IPS DF 6.9 (cell line): ENCODE data around the gene POSTN.

Experiments used
- DNase-seq: peaks from one replicate; pipeline ENCODE4 v3.0.0-alpha.2; 2013; ENCODE audit warnings: low read depth, low spot score
- H3K27ac ChIP-seq: one replicate; pipeline ENCODE4 v1.5.1; 2013; ENCODE audit warnings: low read length, control low read depth
- H3K27me3 ChIP-seq: 2 replicates; pipeline ENCODE4 v1.6.1; 2013; ENCODE audit warnings: mild to moderate bottlenecking, low read length; ENCODE audit not compliant: control insufficient read depth, insufficient read depth
- H3K36me3 ChIP-seq: 2 replicates; pipeline ENCODE4 v1.6.1; 2013; ENCODE audit warnings: low read length; ENCODE audit not compliant: control insufficient read depth, insufficient read depth
- H3K4me1 ChIP-seq: 2 replicates; pipeline ENCODE4 v1.6.1; 2013; ENCODE audit warnings: low read length; ENCODE audit not compliant: control insufficient read depth, insufficient read depth
- H3K4me3 ChIP-seq: 2 replicates; pipeline ENCODE4 v1.5.1; 2013; ENCODE audit warnings: mild to moderate bottlenecking, low read length
- H3K9me3 ChIP-seq: 2 replicates; pipeline ENCODE4 v1.6.1; 2013; ENCODE audit warnings: low read length, inconsistent platforms; ENCODE audit not compliant: control insufficient read depth, insufficient read depth
- WGBS: extraction: QIAGEN DNeasy Blood & Tissue Kit; methylation state at CpG from one replicate; pipeline ENCODE4 v1.1.7; 2013; ENCODE audit warnings: mixed read lengths, missing lambda C conversion rate; ENCODE audit not compliant: insufficient read length, insufficient coverage; 5-methylcytosine and 5-hydroxymethylcytosine counted together

POSTN gene

GRCh38 chr13:37618554-37618953 lies 20.0 kb upstream of the POSTN start:
- Histone ChIP-seq H3K27me3 (no peaks in the 10 kb centered on the region), H3K9me3 (no peaks in the 10 kb centered on the region), H3K36me3 (no peaks in the 10 kb centered on the region), H3K4me1 (no peaks in the 10 kb centered on the region), H3K27ac (no peak overlapping the region), H3K4me3 (no peak overlapping the region)
- whole genome bisulfite sequencing, result no CpG with 5 or more reads among the region's 2 CpGs
- DNase-seq, result no peak

- Histone ChIP-seq H3K4me3 (no peak overlapping the region), H3K36me3 (no peaks in the 10 kb centered on the region), H3K4me1 (no peaks in the 10 kb centered on the region), H3K9me3 (no peaks in the 10 kb centered on the region), H3K27me3 (no peaks in the 10 kb centered on the region), H3K27ac (no peak overlapping the region)
- no CpG with 5 or more reads among the region's 1 CpG for WGBS
- DNase-seq, result no peak
These were observed 18.6 kb upstream of the POSTN start for GRCh38 chr13:37617173-37617572.

- Histone ChIP-seq H3K27ac (no peak overlapping the region), H3K27me3 (no peaks in the 10 kb centered on the region), H3K9me3 (no peaks in the 10 kb centered on the region), H3K36me3 (no peaks in the 10 kb centered on the region), H3K4me1 (no peaks in the 10 kb centered on the region), H3K4me3 (no peak overlapping the region)
- no peak for DNase-seq
- whole genome bisulfite sequencing, result no CpG with 5 or more reads among the region's 1 CpG
These were observed 17.6 kb upstream of the POSTN start for GRCh38 chr13:37616131-37616530.

GRCh38 chr13:37615276-37615675 lies 16.7 kb upstream of the POSTN start:
- Histone ChIP-seq H3K9me3 (no peaks in the 10 kb centered on the region), H3K4me1 (no peaks in the 10 kb centered on the region), H3K27ac (no peak overlapping the region), H3K36me3 (no peaks in the 10 kb centered on the region), H3K27me3 (no peaks in the 10 kb centered on the region), H3K4me3 (no peak overlapping the region)
- DNase-seq, result no peak
- no CpG with 5 or more reads among the region's 2 CpGs for WGBS

- H3K27ac ChIP-seq, result no peak overlapping the region
- no peaks in the 10 kb centered on the region for H3K36me3 ChIP-seq
- H3K4me1 ChIP-seq, result no peaks in the 10 kb centered on the region
- no peak for DNase-seq
- no peaks in the 10 kb centered on the region for H3K9me3 ChIP-seq
- no peak overlapping the region for H3K4me3 ChIP-seq
- no peaks in the 10 kb centered on the region for H3K27me3 ChIP-seq
- no CpG with 5 or more reads among the region's 2 CpGs for WGBS
These were observed 15.1 kb upstream of the POSTN start for GRCh38 chr13:37613638-37614037.

- H3K27me3 ChIP-seq, result no peaks in the 10 kb centered on the region
- no peak for DNase-seq
- no peak overlapping the region for H3K4me3 ChIP-seq
- H3K4me1 ChIP-seq, result no peaks in the 10 kb centered on the region
- H3K36me3 ChIP-seq, result no peaks in the 10 kb centered on the region
- no peak overlapping the region for H3K27ac ChIP-seq
- WGBS, result no CpG with 5 or more reads among the region's 3 CpGs
- H3K9me3 ChIP-seq, result no peaks in the 10 kb centered on the region
These were observed 14.7 kb upstream of the POSTN start for GRCh38 chr13:37613236-37613635.

- no peaks in the 10 kb centered on the region for H3K27me3 ChIP-seq
- no peaks in the 10 kb centered on the region for H3K4me1 ChIP-seq
- no CpG with 5 or more reads among the region's 1 CpG for WGBS
- no peak overlapping the region for H3K27ac ChIP-seq
- no peaks in the 10 kb centered on the region for H3K9me3 ChIP-seq
- DNase-seq, result no peak
- no peaks in the 10 kb centered on the region for H3K36me3 ChIP-seq
- H3K4me3 ChIP-seq, result no peak overlapping the region
These were observed 10.3 kb upstream of the POSTN start for GRCh38 chr13:37608750-37609339.

GRCh38 chr13:37602733-37603381 lies 4.3 kb upstream of the POSTN start:
- no peak overlapping the region for H3K27ac ChIP-seq
- no CpG with 5 or more reads among the region's 5 CpGs for WGBS
- no peaks in the 10 kb centered on the region for H3K9me3 ChIP-seq
- H3K4me1 ChIP-seq, result no peaks in the 10 kb centered on the region
- no peaks in the 10 kb centered on the region for H3K36me3 ChIP-seq
- no peak overlapping the region for H3K4me3 ChIP-seq
- no peaks in the 10 kb centered on the region for H3K27me3 ChIP-seq
- DNase-seq, result no peak

GRCh38 chr13:37601648-37602440 lies 3.3 kb upstream of the POSTN start:
- DNase-seq, result no peak
- Histone ChIP-seq H3K27me3 (no peaks in the 10 kb centered on the region), H3K4me3 (no peak overlapping the region), H3K36me3 (no peaks in the 10 kb centered on the region), H3K27ac (no peak overlapping the region), H3K9me3 (no peaks in the 10 kb centered on the region), H3K4me1 (no peaks in the 10 kb centered on the region)
- WGBS, result no CpG with 5 or more reads among the region's 3 CpGs

- Histone ChIP-seq H3K4me3 (no peak overlapping the region), H3K27me3 (no peaks in the 10 kb centered on the region), H3K9me3 (no peaks in the 10 kb centered on the region), H3K27ac (no peak overlapping the region), H3K4me1 (no peaks in the 10 kb centered on the region), H3K36me3 (no peaks in the 10 kb centered on the region)
- no CpG with 5 or more reads among the region's 2 CpGs for WGBS
- DNase-seq, result no peak
These were observed 951 bp upstream of the POSTN start for GRCh38 chr13:37599519-37599918.
